A673 (cell line): ENCODE results near the gene UBA6. TPM values are rescaled to one million over a fixed set of nuclear protein-coding genes. Genes with fewer than 3 reads are reported as not detected.

Source experiments
- BruUV-seq: library from RNA; stranded (reverse); fragments of 400-500 nt; replicated peaks from 2 replicates; lab custom pipeline; 2021; lab: Mats Ljungman, UMichigan
- CTCF ChIA-PET: fragments of 300-600 bp; sonication (Branson Sonifier 250); formaldehyde crosslinking; loops from one replicate; lab custom pipeline; 2022; ENCODE audit warnings: antibody characterized with exemption; lab: Charles Lee
- POLR2A ChIA-PET: fragments of 300-600 bp; sonication (Branson Sonifier 250); formaldehyde crosslinking; loops from one replicate; lab custom pipeline; 2022; ENCODE audit warnings: antibody characterized with exemption; ENCODE audit not compliant: low non-redundant PET; lab: Charles Lee
- DNase-seq: peaks from one replicate; pipeline ENCODE4 v3.0.0-alpha.2; 2015; ENCODE audit warnings: low spot score
- H3K27ac ChIP-seq: fragments of 200-600 bp; sonication (generic); 2 replicates; pipeline ENCODE4 v1.5.1; 2016; ENCODE audit warnings: mixed run types, low read depth, mild to moderate bottlenecking, mixed read lengths, antibody characterized with exemption, low read length; ENCODE audit not compliant: poor library complexity, severe bottlenecking
- H3K27me3 ChIP-seq: fragments of 200-600 bp; sonication (generic); replicated peaks from 2 replicates; pipeline ENCODE4 v1.6.1; 2017; ENCODE audit warnings: mixed run types, low read depth, mild to moderate bottlenecking, mixed read lengths, antibody characterized with exemption, low read length; ENCODE audit not compliant: insufficient read depth, poor library complexity
- H3K36me3 ChIP-seq: fragments of 200-600 bp; sonication (generic); 2 replicates; pipeline ENCODE4 v1.6.1; 2016; ENCODE audit warnings: mixed run types, mild to moderate bottlenecking, mixed read lengths, antibody characterized with exemption, low read length; ENCODE audit not compliant: insufficient read depth, poor library complexity, severe bottlenecking
- H3K4me1 ChIP-seq: fragments of 200-600 bp; sonication (generic); 2 replicates; pipeline ENCODE4 v1.6.1; 2017; ENCODE audit warnings: mixed run types, mild to moderate bottlenecking, mixed read lengths, antibody characterized with exemption, low read length; ENCODE audit not compliant: insufficient read depth, poor library complexity, severe bottlenecking
- H3K4me3 ChIP-seq: fragments of 200-600 bp; sonication (generic); 2 replicates; pipeline ENCODE4 v1.5.1; 2016; ENCODE audit warnings: low read depth, mixed run types, mild to moderate bottlenecking, mixed read lengths, low read length; ENCODE audit not compliant: poor library complexity, severe bottlenecking
- H3K9me3 ChIP-seq: fragments of 200-600 bp; sonication (generic); 2 replicates; pipeline ENCODE4 v1.6.1; 2016; ENCODE audit warnings: mixed run types, low read depth, mild to moderate bottlenecking, mixed read lengths, antibody characterized with exemption, low read length; ENCODE audit not compliant: poor library complexity, severe bottlenecking
- CTCF ChIP-seq: fragments of 300-800, 200-600 bp; sonication (generic); conservative IDR thresholded peaks from 2 replicates; pipeline ENCODE4 v1.5.1; 2017; ENCODE audit warnings: low read depth, mild to moderate bottlenecking, antibody characterized with exemption, low read length, moderate library complexity, mixed read lengths
- EZH2 ChIP-seq: fragments of 200-600 bp; sonication (generic); IDR thresholded peaks from 2 replicates; pipeline ENCODE4 v1.6.1; 2017; ENCODE audit warnings: borderline replicate concordance, low read depth, mild to moderate bottlenecking, mixed read lengths, antibody characterized with exemption, low read length; ENCODE audit not compliant: poor library complexity, severe bottlenecking
- intact Hi-C: fragments of 100-400 bp; cut with micrococcal nuclease; formaldehyde crosslinking; loops from one replicate; pipeline ENCODE4 v1.10.0; 2022; ENCODE audit not compliant: unreplicated experiment
- total RNA-seq: library from RNA; stranded (reverse); gene quantifications from 2 replicates; pipeline ENCODE4 v1.2.3, GENCODE V29; 2021

The UBA6 gene
- total RNA-seq, 1 experiment from 2014 or later, result 33.2 TPM

DNA sequence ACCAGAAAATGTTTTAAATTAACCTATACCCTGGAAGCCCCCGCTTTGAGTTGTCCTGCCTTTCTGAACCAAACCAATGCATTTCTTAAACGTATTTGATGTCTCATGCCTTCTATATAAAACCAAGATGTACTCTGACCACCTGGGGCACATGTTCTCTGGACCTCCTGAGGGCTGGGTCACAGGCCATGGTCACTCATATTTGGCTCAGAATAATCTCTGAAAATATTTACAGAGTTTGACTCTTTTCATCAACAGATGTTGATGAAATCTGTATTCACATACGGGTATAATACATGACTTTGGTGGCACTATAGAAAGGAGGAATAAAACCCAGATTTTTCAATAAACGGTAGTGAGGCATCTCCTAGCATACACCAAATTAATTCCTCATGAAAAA, 86.8 kb downstream of the UBA6 start:
- CTCF ChIA-PET, result no interaction called here
- no peak for TF ChIP-seq EZH2
- no peak for TF ChIP-seq CTCF
- Histone ChIP-seq H3K9me3 (no peaks in the 10 kb centered on the region), H3K27ac (no peak overlapping the region), H3K27me3 (no peaks in the 10 kb centered on the region), H3K4me1 (no peaks in the 10 kb centered on the region), H3K4me3 (no peak overlapping the region), H3K36me3 (no peaks in the 10 kb centered on the region)
- POLR2A ChIA-PET, result no interaction called here
- intact Hi-C loops, result no loop called here
- no peak for DNase-seq
- no TSS peak for BruUV-seq

- Histone ChIP-seq H3K9me3 (no peaks in the 10 kb centered on the region), H3K4me3 (no peak overlapping the region), H3K27ac (no peak overlapping the region), H3K27me3 (no peaks in the 10 kb centered on the region), H3K4me1 (no peaks in the 10 kb centered on the region), H3K36me3 (no peaks in the 10 kb centered on the region)
- intact Hi-C loops, result no loop called here
- ChIA-PET CTCF (no interaction called here), POLR2A (no interaction called here)
- DNase-seq, result no peak
- TF ChIP-seq EZH2, result no peak
- no TSS peak for BruUV-seq
Observed at GRCh38 chr4:67608027-67608426, 92.9 kb downstream of the UBA6 start.

GRCh38 chr4:67604749-67605148, 96.2 kb downstream of the UBA6 start:
- intact Hi-C loops, result no loop called here
- BruUV-seq, result no TSS peak
- CTCF ChIA-PET, result no interaction called here

More at GRCh38 chr4:67604749-67605148, 96.2 kb downstream of the UBA6 start:
- Histone ChIP-seq H3K4me1 (no peaks in the 10 kb centered on the region), H3K4me3 (no peak overlapping the region), H3K27me3 (no peaks in the 10 kb centered on the region), H3K36me3 (no peaks in the 10 kb centered on the region), H3K9me3 (no peaks in the 10 kb centered on the region), H3K27ac (no peak overlapping the region)
- POLR2A ChIA-PET, result no interaction called here
- DNase-seq, result no peak
- TF ChIP-seq CTCF (no peak), EZH2 (no peak)
